HepG2 (cell line): ENCODE results near the gene SYS1. TPM values are rescaled to one million over a fixed set of nuclear protein-coding genes. Genes with fewer than 3 reads are reported as not detected.

ENCODE experiments used
- FOXK1 ChIP-seq: sonication (generic); formaldehyde crosslinking; IDR thresholded peaks from 2 replicates; pipeline ENCODE4 v1.4.0; 2020; ENCODE audit warnings: low read depth, missing genetic modification reagents, borderline replicate concordance
- HMG20B ChIP-seq: conservative IDR thresholded peaks from 2 replicates; pipeline ENCODE4 v1.6.1; 2016; ENCODE audit warnings: missing genetic modification reagents, missing compliant biosample characterization
- HOXA5 ChIP-seq: sonication (generic); formaldehyde crosslinking; IDR thresholded peaks from 2 replicates; pipeline ENCODE4 v1.4.0; 2020; ENCODE audit warnings: missing genetic modification reagents
- MIER3 ChIP-seq: IDR thresholded peaks from 2 replicates; pipeline ENCODE4 v1.6.1; 2016; ENCODE audit warnings: missing compliant biosample characterization, borderline replicate concordance
- MXI1 ChIP-seq: IDR thresholded peaks from 3 replicates; pipeline ENCODE4 v1.6.1; 2012; ENCODE audit warnings: low read depth, low read length, inconsistent platforms, borderline replicate concordance
- POLR2G ChIP-seq: fragments of 200-400 bp; formaldehyde crosslinking; IDR thresholded peaks from 2 replicates; pipeline ENCODE4 v1.6.1; 2018; ENCODE audit warnings: mild to moderate bottlenecking, low read depth, low read length, moderate library complexity
- ZFY ChIP-seq: sonication (generic); formaldehyde crosslinking; IDR thresholded peaks from 2 replicates; pipeline ENCODE4 v1.4.0; 2020; ENCODE audit warnings: missing genetic modification reagents
- ZNF431 ChIP-seq: sonication (generic); formaldehyde crosslinking; IDR thresholded peaks from 2 replicates; pipeline ENCODE4 v1.9.0; 2022; ENCODE audit warnings: missing genetic modification reagents, low read depth, mild to moderate bottlenecking, borderline replicate concordance
- ZNF629 ChIP-seq: sonication (generic); formaldehyde crosslinking; conservative IDR thresholded peaks from 2 replicates; pipeline ENCODE4 v1.5.0; 2020; ENCODE audit warnings: missing genetic modification reagents
- ZNF766 ChIP-seq: sonication (generic); formaldehyde crosslinking; IDR thresholded peaks from 2 replicates; pipeline ENCODE4 v1.5.0; 2020; ENCODE audit warnings: missing genetic modification reagents, borderline replicate concordance
- ZNF781 ChIP-seq: sonication (generic); formaldehyde crosslinking; IDR thresholded peaks from 2 replicates; pipeline ENCODE4 v1.5.1; 2020; ENCODE audit warnings: borderline replicate concordance, mild to moderate bottlenecking, missing genetic modification reagents; ENCODE audit errors: not compliant biosample characterization
- polyA plus RNA-seq, 8 experiments: library from polyadenylated mRNA; depleted of rRNA in 3 of 8; stranded (reverse) in 7 of 8; unstranded in 1 of 8; fragments of >200 nt; fragmentation: Illumina TruSeq in 4 of 8; extraction: Trizol in 4 of 8; gene quantifications; 2 replicates each; pipeline versions ENCODE4 v1.2.1 to v1.2.3, GENCODE V29; 2011 to 2016; ENCODE audit warnings: low read depth in 4 of 8, missing spikeins in 1 of 8, mixed read lengths in 1 of 8; ENCODE audit not compliant: insufficient read depth in 1 of 8
- total RNA-seq, 5 experiments: library from RNA; depleted of rRNA; stranded (reverse); fragments of >200 nt; fragmentation: Illumina TruSeq; extraction: Trizol; gene quantifications; 2 replicates each; pipeline ENCODE4 v1.2.3, GENCODE V29; 2016; ENCODE audit warnings: low read depth in 1 of 5
- TF ChIP-seq, protein P1 (sequence below): IDR thresholded peaks from 2 replicates; pipeline ENCODE4 v1.6.1; 2016; ENCODE audit warnings: missing compliant biosample characterization, missing genetic modification reagents, borderline replicate concordance
- TF ChIP-seq, protein P2 (sequence below): IDR thresholded peaks from 2 replicates; pipeline ENCODE4 v1.6.1; 2016; ENCODE audit warnings: low read depth, borderline replicate concordance
- TF ChIP-seq, protein P3 (sequence below): sonication (generic); formaldehyde crosslinking; IDR thresholded peaks from 2 replicates; pipeline ENCODE4 v1.8.1; 2023; ENCODE audit warnings: mild to moderate bottlenecking, inconsistent platforms, moderate library complexity, missing genetic modification reagents, borderline replicate concordance
- TF ChIP-seq, protein P4 (sequence below): sonication (generic); formaldehyde crosslinking; IDR thresholded peaks from 2 replicates; pipeline ENCODE4 v1.4.0; 2020; ENCODE audit warnings: missing genetic modification reagents
- TF ChIP-seq, protein P5 (sequence below): sonication (generic); formaldehyde crosslinking; IDR thresholded peaks from 2 replicates; pipeline ENCODE4 v1.4.0; 2020; ENCODE audit warnings: missing genetic modification reagents
- TF ChIP-seq, protein P6 (sequence below): sonication (generic); formaldehyde crosslinking; conservative IDR thresholded peaks from 2 replicates; pipeline ENCODE4 v1.4.0; 2020; ENCODE audit warnings: mild to moderate bottlenecking, missing genetic modification reagents, moderate library complexity

The SYS1 gene
- total and polyA plus RNA-seq, 2 of the 13 experiments (the other 11 are each of a cell fraction or from before 2014, with no cell fraction given) = 38.3 to 65.6 TPM

DNA sequence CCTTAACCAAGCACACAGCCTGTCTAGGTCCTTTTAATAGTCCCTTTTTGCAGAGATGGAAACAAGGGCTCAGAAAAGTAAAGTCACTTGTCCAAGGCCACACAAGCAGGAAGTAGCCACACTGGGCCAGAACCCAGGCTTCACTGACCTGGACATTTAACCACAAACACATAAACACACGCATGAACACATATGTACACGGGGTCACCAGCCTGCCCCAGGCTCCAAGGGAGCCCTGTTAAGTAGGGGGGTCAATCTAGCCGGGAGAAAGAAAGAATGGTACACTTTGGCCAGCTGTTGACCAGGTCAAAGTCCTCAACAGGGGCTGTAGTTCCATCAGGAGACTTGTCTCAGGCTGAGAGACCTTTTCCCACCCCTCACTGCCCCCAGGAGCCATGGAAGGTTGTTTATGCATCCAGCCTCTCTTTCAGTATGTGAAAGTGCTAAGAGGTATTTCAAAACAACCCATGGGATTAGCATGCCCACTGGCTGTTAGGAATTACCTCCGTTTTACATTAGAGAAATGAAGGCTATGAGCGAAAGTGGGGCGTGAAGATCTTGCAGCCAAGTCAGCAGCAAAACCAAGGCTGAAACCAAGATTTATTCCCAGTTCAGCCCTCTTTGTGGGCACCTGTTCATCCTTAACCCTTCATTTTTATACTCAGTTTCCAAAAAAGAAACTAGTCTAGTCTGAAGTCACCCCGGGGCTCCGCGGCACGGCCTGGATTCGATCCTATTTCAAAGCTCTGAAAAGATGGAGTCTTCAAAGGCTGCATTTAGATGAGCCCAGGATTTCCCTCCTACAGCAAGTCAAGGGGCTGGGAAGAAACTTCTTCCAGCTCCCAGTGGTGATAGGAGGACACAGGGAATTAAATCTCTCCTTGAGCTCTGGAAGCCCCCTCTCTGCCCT is 24.6 kb upstream of the SYS1 start (continued):
- TF ChIP-seq, protein P1, sequence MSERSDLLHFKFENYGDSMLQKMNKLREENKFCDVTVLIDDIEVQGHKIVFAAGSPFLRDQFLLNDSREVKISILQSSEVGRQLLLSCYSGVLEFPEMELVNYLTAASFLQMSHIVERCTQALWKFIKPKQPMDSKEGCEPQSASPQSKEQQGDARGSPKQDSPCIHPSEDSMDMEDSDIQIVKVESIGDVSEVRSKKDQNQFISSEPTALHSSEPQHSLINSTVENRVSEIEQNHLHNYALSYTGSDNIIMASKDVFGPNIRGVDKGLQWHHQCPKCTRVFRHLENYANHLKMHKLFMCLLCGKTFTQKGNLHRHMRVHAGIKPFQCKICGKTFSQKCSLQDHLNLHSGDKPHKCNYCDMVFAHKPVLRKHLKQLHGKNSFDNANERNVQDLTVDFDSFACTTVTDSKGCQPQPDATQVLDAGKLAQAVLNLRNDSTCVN = no peak
- TF ChIP-seq, protein P2, sequence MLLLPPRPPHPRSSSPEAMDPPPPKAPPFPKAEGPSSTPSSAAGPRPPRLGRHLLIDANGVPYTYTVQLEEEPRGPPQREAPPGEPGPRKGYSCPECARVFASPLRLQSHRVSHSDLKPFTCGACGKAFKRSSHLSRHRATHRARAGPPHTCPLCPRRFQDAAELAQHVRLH (CRISPR knock-in tag) = peak; percentile 77
- TF ChIP-seq ZNF629 (CRISPR knock-in tag) (peak; percentile 46; the same call in 1 of the 2 replicates), HOXA5 (CRISPR knock-in tag) (peak; percentile 56; the same call in 1 of the 2 replicates), FOXK1 (CRISPR knock-in tag) (peak; percentile 59; the same call in 1 of the 2 replicates), MIER3 (CRISPR knock-in tag) (no peak), POLR2G (no peak; the same call in none of the 2 replicates), ZNF781 (no peak), ZNF431 (CRISPR knock-in tag) (no peak), ZFY (0 out of 2 replicates have a peak, but pooled peaks have one; percentile 7), HMG20B (CRISPR knock-in tag) (no peak; the same call in 1 of the 2 replicates), MXI1 (peak; percentile 36; the same call in 1 of the 3 replicates), ZNF766 (CRISPR knock-in tag) (no peak; the same call in 1 of the 2 replicates)
- TF ChIP-seq, protein P3, sequence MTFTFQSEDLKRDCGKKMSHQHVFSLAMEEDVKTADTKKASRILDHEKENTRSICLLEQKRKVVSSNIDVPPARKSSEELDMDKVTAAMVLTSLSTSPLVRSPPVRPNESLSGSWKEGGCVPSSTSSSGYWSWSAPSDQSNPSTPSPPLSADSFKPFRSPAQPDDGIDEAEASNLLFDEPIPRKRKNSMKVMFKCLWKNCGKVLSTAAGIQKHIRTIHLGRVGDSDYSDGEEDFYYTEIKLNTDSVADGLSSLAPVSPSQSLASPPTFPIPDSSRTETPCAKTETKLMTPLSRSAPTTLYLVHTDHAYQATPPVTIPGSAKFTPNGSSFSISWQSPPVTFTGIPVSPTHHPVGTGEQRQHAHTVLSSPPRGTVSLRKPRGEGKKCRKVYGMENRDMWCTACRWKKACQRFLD (CRISPR knock-in tag) = 0 out of 2 replicates have a peak, but pooled peaks have one; percentile 74
- TF ChIP-seq, protein P4, sequence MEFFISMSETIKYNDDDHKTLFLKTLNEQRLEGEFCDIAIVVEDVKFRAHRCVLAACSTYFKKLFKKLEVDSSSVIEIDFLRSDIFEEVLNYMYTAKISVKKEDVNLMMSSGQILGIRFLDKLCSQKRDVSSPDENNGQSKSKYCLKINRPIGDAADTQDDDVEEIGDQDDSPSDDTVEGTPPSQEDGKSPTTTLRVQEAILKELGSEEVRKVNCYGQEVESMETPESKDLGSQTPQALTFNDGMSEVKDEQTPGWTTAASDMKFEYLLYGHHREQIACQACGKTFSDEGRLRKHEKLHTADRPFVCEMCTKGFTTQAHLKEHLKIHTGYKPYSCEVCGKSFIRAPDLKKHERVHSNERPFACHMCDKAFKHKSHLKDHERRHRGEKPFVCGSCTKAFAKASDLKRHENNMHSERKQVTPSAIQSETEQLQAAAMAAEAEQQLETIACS (CRISPR knock-in tag) = no peak
- TF ChIP-seq, protein P5, sequence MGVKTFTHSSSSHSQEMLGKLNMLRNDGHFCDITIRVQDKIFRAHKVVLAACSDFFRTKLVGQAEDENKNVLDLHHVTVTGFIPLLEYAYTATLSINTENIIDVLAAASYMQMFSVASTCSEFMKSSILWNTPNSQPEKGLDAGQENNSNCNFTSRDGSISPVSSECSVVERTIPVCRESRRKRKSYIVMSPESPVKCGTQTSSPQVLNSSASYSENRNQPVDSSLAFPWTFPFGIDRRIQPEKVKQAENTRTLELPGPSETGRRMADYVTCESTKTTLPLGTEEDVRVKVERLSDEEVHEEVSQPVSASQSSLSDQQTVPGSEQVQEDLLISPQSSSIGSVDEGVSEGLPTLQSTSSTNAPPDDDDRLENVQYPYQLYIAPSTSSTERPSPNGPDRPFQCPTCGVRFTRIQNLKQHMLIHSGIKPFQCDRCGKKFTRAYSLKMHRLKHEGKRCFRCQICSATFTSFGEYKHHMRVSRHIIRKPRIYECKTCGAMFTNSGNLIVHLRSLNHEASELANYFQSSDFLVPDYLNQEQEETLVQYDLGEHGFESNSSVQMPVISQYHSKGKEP (CRISPR knock-in tag) = no peak
- TF ChIP-seq, protein P6, sequence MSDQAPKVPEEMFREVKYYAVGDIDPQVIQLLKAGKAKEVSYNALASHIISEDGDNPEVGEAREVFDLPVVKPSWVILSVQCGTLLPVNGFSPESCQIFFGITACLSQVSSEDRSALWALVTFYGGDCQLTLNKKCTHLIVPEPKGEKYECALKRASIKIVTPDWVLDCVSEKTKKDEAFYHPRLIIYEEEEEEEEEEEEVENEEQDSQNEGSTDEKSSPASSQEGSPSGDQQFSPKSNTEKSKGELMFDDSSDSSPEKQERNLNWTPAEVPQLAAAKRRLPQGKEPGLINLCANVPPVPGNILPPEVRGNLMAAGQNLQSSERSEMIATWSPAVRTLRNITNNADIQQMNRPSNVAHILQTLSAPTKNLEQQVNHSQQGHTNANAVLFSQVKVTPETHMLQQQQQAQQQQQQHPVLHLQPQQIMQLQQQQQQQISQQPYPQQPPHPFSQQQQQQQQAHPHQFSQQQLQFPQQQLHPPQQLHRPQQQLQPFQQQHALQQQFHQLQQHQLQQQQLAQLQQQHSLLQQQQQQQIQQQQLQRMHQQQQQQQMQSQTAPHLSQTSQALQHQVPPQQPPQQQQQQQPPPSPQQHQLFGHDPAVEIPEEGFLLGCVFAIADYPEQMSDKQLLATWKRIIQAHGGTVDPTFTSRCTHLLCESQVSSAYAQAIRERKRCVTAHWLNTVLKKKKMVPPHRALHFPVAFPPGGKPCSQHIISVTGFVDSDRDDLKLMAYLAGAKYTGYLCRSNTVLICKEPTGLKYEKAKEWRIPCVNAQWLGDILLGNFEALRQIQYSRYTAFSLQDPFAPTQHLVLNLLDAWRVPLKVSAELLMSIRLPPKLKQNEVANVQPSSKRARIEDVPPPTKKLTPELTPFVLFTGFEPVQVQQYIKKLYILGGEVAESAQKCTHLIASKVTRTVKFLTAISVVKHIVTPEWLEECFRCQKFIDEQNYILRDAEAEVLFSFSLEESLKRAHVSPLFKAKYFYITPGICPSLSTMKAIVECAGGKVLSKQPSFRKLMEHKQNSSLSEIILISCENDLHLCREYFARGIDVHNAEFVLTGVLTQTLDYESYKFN = peak; percentile 84
